Loucy (cell line): Measurements from ENCODE around the gene TRAF3IP3.

Experiments used
- H2AFZ ChIP-seq: fragments of 200-600 bp; sonication (generic); 2 replicates; pipeline ENCODE4 v1.6.0; 2016; ENCODE audit warnings: antibody characterized with exemption, mild to moderate bottlenecking, low read length, moderate library complexity
- H3F3A ChIP-seq: fragments of 200-600 bp; 2 replicates; pipeline ENCODE4 v1.6.0; 2016; ENCODE audit warnings: antibody characterized with exemption, low read depth, mild to moderate bottlenecking
- H3K27me3 ChIP-seq: fragments of 200-600 bp; sonication (generic); 2 replicates; pipeline ENCODE4 v1.6.1; 2014; ENCODE audit warnings: low read length, mild to moderate bottlenecking; ENCODE audit not compliant: insufficient read depth, poor library complexity, severe bottlenecking
- H3K36me3 ChIP-seq: fragments of 200-600 bp; sonication (generic); 2 replicates; pipeline ENCODE4 v1.6.1; 2016; ENCODE audit warnings: low read length; ENCODE audit not compliant: insufficient read depth
- H3K4me1 ChIP-seq: fragments of 200-600 bp; sonication (generic); 2 replicates; pipeline ENCODE4 v1.5.1; 2014; ENCODE audit warnings: low read length, mild to moderate bottlenecking; ENCODE audit not compliant: insufficient read depth, poor library complexity, severe bottlenecking
- H3K4me2 ChIP-seq: fragments of 200-600 bp; sonication (generic); 2 replicates; pipeline ENCODE4 v1.6.0; 2014; ENCODE audit warnings: antibody characterized with exemption, low read length, low read depth, mild to moderate bottlenecking; ENCODE audit not compliant: poor library complexity, severe bottlenecking
- H3K4me3 ChIP-seq: fragments of 200-600 bp; sonication (generic); 2 replicates; pipeline ENCODE4 v1.5.1; 2014; ENCODE audit warnings: low read length, mild to moderate bottlenecking, mixed read lengths; ENCODE audit not compliant: poor library complexity, severe bottlenecking
- H3K79me2 ChIP-seq: fragments of 200-600 bp; sonication (generic); 2 replicates; pipeline ENCODE4 v1.6.1; 2014; ENCODE audit warnings: low read length; ENCODE audit not compliant: insufficient read depth
- H3K9ac ChIP-seq: fragments of 200-600 bp; sonication (generic); 2 replicates; pipeline ENCODE4 v1.6.0; 2014; ENCODE audit warnings: mild to moderate bottlenecking, low read depth, low read length, moderate library complexity; ENCODE audit not compliant: poor library complexity, severe bottlenecking
- H3K9me2 ChIP-seq: fragments of 200-600 bp; sonication (generic); replicated peaks from 2 replicates; pipeline ENCODE4 v1.6.1; 2016; ENCODE audit warnings: low read depth, low read length, mixed read lengths
- H3K9me3 ChIP-seq: fragments of 200-600 bp; sonication (generic); 2 replicates; pipeline ENCODE4 v1.6.1; 2014; ENCODE audit warnings: mild to moderate bottlenecking, antibody characterized with exemption, low read length, low read depth; ENCODE audit not compliant: insufficient read depth
- H4K20me1 ChIP-seq: fragments of 200-600 bp; sonication (generic); 2 replicates; pipeline ENCODE4 v1.6.0; 2014; ENCODE audit warnings: antibody characterized with exemption, low read length, mild to moderate bottlenecking; ENCODE audit not compliant: insufficient read depth, poor library complexity, severe bottlenecking
- CTCF ChIP-seq: fragments of 200-600 bp; sonication (generic); conservative IDR thresholded peaks from 2 replicates; pipeline ENCODE4 v1.5.1; 2014; ENCODE audit warnings: mild to moderate bottlenecking, antibody characterized with exemption, low read length
- EZH2phosphoT487 ChIP-seq: fragments of 200-600 bp; IDR thresholded peaks from 2 replicates; pipeline ENCODE4 v1.6.1; 2018; ENCODE audit warnings: antibody characterized with exemption, mild to moderate bottlenecking, moderate library complexity, borderline replicate concordance

TRAF3IP3 gene

GRCh38 chr1:209708297-209708696, 47.6 kb upstream of the TRAF3IP3 start:
- Histone ChIP-seq H3F3A (no peaks in the 10 kb centered on the region), H3K9ac (no peak overlapping the region), H3K4me1 (no peaks in the 10 kb centered on the region), H3K4me2 (no peak overlapping the region), H3K4me3 (no peak overlapping the region), H4K20me1 (no peaks in the 10 kb centered on the region), H3K79me2 (no peaks in the 10 kb centered on the region), H2AFZ (no peak overlapping the region), H3K9me2 (no peaks in the 10 kb centered on the region), H3K36me3 (no peaks in the 10 kb centered on the region), H3K9me3 (no peaks in the 10 kb centered on the region), H3K27me3 (no peaks in the 10 kb centered on the region)
- TF ChIP-seq CTCF (no peak), EZH2phosphoT487 (no peak)

GRCh38 chr1:209710093-209710492, 45.8 kb upstream of the TRAF3IP3 start:
- no peak for TF ChIP-seq CTCF
- no peak for TF ChIP-seq EZH2phosphoT487
- Histone ChIP-seq H3K9me2 (no peaks in the 10 kb centered on the region), H3K4me2 (no peak overlapping the region), H3K79me2 (no peaks in the 10 kb centered on the region), H3K4me3 (no peak overlapping the region), H3K9ac (no peak overlapping the region), H3K27me3 (no peaks in the 10 kb centered on the region), H3K4me1 (no peaks in the 10 kb centered on the region), H2AFZ (no peak overlapping the region), H4K20me1 (no peaks in the 10 kb centered on the region), H3K36me3 (no peaks in the 10 kb centered on the region), H3K9me3 (no peaks in the 10 kb centered on the region), H3F3A (no peaks in the 10 kb centered on the region)

GRCh38 chr1:209710847-209711246, 45.0 kb upstream of the TRAF3IP3 start:
- TF ChIP-seq CTCF (no peak), EZH2phosphoT487 (no peak)
- Histone ChIP-seq H3K4me2 (no peak overlapping the region), H3K27me3 (no peaks in the 10 kb centered on the region), H3K9ac (no peak overlapping the region), H4K20me1 (no peaks in the 10 kb centered on the region), H3K4me1 (no peaks in the 10 kb centered on the region), H3K9me2 (no peaks in the 10 kb centered on the region), H3F3A (no peaks in the 10 kb centered on the region), H3K4me3 (no peak overlapping the region), H3K9me3 (no peaks in the 10 kb centered on the region), H2AFZ (no peak overlapping the region), H3K36me3 (no peaks in the 10 kb centered on the region), H3K79me2 (no peaks in the 10 kb centered on the region)
